GM23338 (cell line): ENCODE data around the gene ITGAV. TPM values are rescaled to one million over a fixed set of nuclear protein-coding genes. Genes with fewer than 3 reads are reported as not detected.
A peak's percentile ranks its signal among the peaks of the same experiment; 100 is the strongest.

Source experiments
- ATAC-seq: fragments of 200-7000 bp; cut with Tn5 transposase; 3 replicates; pipeline ENCODE4 v1.9.1; 2020
- DNase-seq: peaks from one replicate; pipeline ENCODE4 v3.0.0-alpha.2; 2015; ENCODE audit warnings: low spot score
- H2AFZ ChIP-seq: fragments of 200-600 bp; sonication (generic); 2 replicates; pipeline ENCODE4 v1.8.0; 2016; ENCODE audit warnings: antibody characterized with exemption, mild to moderate bottlenecking, moderate library complexity
- H3F3A ChIP-seq: fragments of 200-600 bp; sonication (generic); replicated peaks from 2 replicates; pipeline ENCODE4 v1.8.0; 2017; ENCODE audit warnings: antibody characterized with exemption, mixed run types, low read depth
- H3K27ac ChIP-seq: fragments of 200-600 bp; sonication (generic); 2 replicates; pipeline ENCODE4 v1.6.1; 2016; ENCODE audit warnings: low read depth
- H3K27me3 ChIP-seq: fragments of 200-600 bp; sonication (generic); 2 replicates; pipeline ENCODE4 v1.8.0; 2016; ENCODE audit warnings: mild to moderate bottlenecking, mixed run types, moderate library complexity; ENCODE audit not compliant: insufficient read depth
- H3K36me3 ChIP-seq: fragments of 200-600 bp; sonication (generic); 2 replicates; pipeline ENCODE4 v1.8.0; 2016; ENCODE audit warnings: mild to moderate bottlenecking; ENCODE audit not compliant: insufficient read depth
- H3K4me1 ChIP-seq: fragments of 200-600 bp; sonication (generic); 2 replicates; pipeline ENCODE4 v1.8.0; 2016; ENCODE audit warnings: mild to moderate bottlenecking, moderate library complexity; ENCODE audit not compliant: insufficient read depth
- H3K4me2 ChIP-seq: fragments of 200-600 bp; sonication (generic); 2 replicates; pipeline ENCODE4 v1.7.1; 2017; ENCODE audit warnings: mixed run types
- H3K4me3 ChIP-seq: fragments of 200-600 bp; sonication (generic); 2 replicates; pipeline ENCODE4 v1.6.1; 2016; ENCODE audit warnings: mixed run types
- H3K79me2 ChIP-seq: fragments of 200-600 bp; sonication (generic); replicated peaks from 2 replicates; pipeline ENCODE4 v1.8.0; 2017; ENCODE audit warnings: mild to moderate bottlenecking; ENCODE audit not compliant: insufficient read depth
- H3K9me2 ChIP-seq: fragments of 200-600 bp; sonication (generic); 2 replicates; pipeline ENCODE4 v1.8.0; 2017; ENCODE audit not compliant: insufficient read depth
- H4K20me1 ChIP-seq: fragments of 200-600 bp; sonication (generic); replicated peaks from 2 replicates; pipeline ENCODE4 v1.8.0; 2017; ENCODE audit warnings: mild to moderate bottlenecking; ENCODE audit not compliant: insufficient read depth
- H3K27ac Mint-ChIP-seq: 2 replicates; pipeline ENCODE4 v1.8.0; 2020; ENCODE audit warnings: inconsistent platforms, mild to moderate bottlenecking, moderate library complexity, mixed read lengths
- H3K27me3 Mint-ChIP-seq: 3 replicates; pipeline ENCODE4 v1.8.0; 2022; ENCODE audit warnings: low read depth, mild to moderate bottlenecking, moderate library complexity, mixed read lengths, inconsistent platforms; ENCODE audit not compliant: insufficient read depth, poor library complexity
- H3K36me3 Mint-ChIP-seq: 3 replicates; pipeline ENCODE4 v1.8.0; 2021; ENCODE audit warnings: low read depth, mild to moderate bottlenecking, inconsistent platforms, moderate library complexity, mixed read lengths
- H3K4me1 Mint-ChIP-seq: 3 replicates; pipeline ENCODE4 v1.8.0; 2020; ENCODE audit warnings: mild to moderate bottlenecking, inconsistent platforms, mixed read lengths
- H3K4me3 Mint-ChIP-seq: 3 replicates; pipeline ENCODE4 v1.8.0; 2021; ENCODE audit warnings: moderate library complexity, mild to moderate bottlenecking, inconsistent platforms, mixed read lengths
- H3K9me3 Mint-ChIP-seq: 3 replicates; pipeline ENCODE4 v1.8.0; 2020; ENCODE audit warnings: moderate library complexity, mild to moderate bottlenecking, inconsistent platforms, mixed read lengths
- CREB1 ChIP-seq: fragments of 250-450 bp; sonication (Bioruptor Pico); IDR thresholded peaks from 2 replicates; pipeline ENCODE4 v1.5.0; 2020; ENCODE audit warnings: low read depth, mild to moderate bottlenecking, moderate library complexity
- ETS1 ChIP-seq: IDR thresholded peaks from 2 replicates; pipeline ENCODE4 v1.6.1; 2016; ENCODE audit warnings: antibody characterized with exemption
- EZH2 ChIP-seq: fragments of 200-600 bp; sonication (generic); IDR thresholded peaks from one replicate; pipeline ENCODE4 v1.8.0; 2017; ENCODE audit warnings: antibody characterized with exemption, mild to moderate bottlenecking, low read depth; ENCODE audit not compliant: unreplicated experiment
- EZH2phosphoT487 ChIP-seq: fragments of 200-600 bp; sonication (generic); IDR thresholded peaks from one replicate; pipeline ENCODE4 v1.8.1; 2018; ENCODE audit warnings: antibody characterized with exemption; ENCODE audit not compliant: unreplicated experiment
- NANOG ChIP-seq: IDR thresholded peaks from 2 replicates; pipeline ENCODE4 v1.6.1; 2016; ENCODE audit warnings: antibody characterized with exemption, borderline replicate concordance
- POLR2AphosphoS5 ChIP-seq: IDR thresholded peaks from 2 replicates; pipeline ENCODE4 v1.6.1; 2016; ENCODE audit warnings: antibody characterized with exemption, low read depth
- STAT1 ChIP-seq: IDR thresholded peaks from one replicate; pipeline ENCODE4 v1.6.1; 2016; ENCODE audit warnings: antibody characterized with exemption; ENCODE audit not compliant: unreplicated experiment
- ZNF114 ChIP-seq: fragments of 250-450 bp; sonication (Bioruptor Pico); IDR thresholded peaks from 2 replicates; pipeline ENCODE4 v1.5.0; 2020; ENCODE audit warnings: mild to moderate bottlenecking, moderate library complexity
- ZNF462 ChIP-seq: fragments of 250-450 bp; sonication (Bioruptor Pico); IDR thresholded peaks from 2 replicates; pipeline ENCODE4 v1.5.0; 2020; ENCODE audit warnings: mild to moderate bottlenecking, moderate library complexity
- polyA plus RNA-seq: library from polyadenylated mRNA; unstranded; fragments of >200 nt; fragmentation: Nextera tagmentation; extraction: Ambion mirVana; gene quantifications from 2 replicates; pipeline ENCODE4 v1.2.1, GENCODE V29; 2016
- total RNA-seq: library from RNA; depleted of rRNA; stranded (reverse); fragments of >200 nt; shearing (Covaris generic); gene quantifications from 2 replicates; pipeline ENCODE4 v1.2.3, GENCODE V29; 2014
- TF ChIP-seq, protein P1 (sequence below): IDR thresholded peaks from one replicate; pipeline ENCODE4 v1.6.1; 2018; ENCODE audit warnings: antibody characterized with exemption; ENCODE audit not compliant: unreplicated experiment

Gene ITGAV
- total and polyA plus RNA-seq, 2 experiments from 2014 or later, result 9.1 to 56.5 TPM

DNA sequence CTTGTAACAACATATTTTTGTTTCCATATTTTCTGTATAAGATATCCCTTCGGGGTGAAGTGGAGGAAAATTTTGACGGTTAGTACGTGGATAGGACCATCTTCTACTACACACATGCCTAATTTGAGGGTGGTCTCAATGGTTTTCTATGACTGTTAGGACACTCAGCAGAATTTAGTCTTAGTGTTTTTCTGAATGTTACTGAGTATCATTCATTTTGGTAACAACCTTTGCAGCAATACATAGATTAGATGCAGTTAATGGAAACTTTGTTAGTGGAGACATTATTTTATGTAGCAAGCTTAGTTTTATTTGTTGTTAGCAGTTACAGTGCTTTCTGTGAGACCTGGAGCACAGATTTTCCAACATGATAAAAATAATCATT, 1.6 kb downstream of the ITGAV start:
- Histone ChIP-seq H3K9me2 (no peaks in the 10 kb centered on the region), H2AFZ (no peak overlapping the region), H3K27ac (no peak overlapping the region), H3F3A (no peaks in the 10 kb centered on the region), H3K4me3 (peak overlapping the region; percentile 92), H3K79me2 (peaks cover 58% of the 10 kb centered on the region), H3K27me3 (no peaks in the 10 kb centered on the region), H3K4me1 (peaks cover 13% of the 10 kb centered on the region), H3K36me3 (no peaks in the 10 kb centered on the region), H4K20me1 (no peaks in the 10 kb centered on the region), H3K4me2 (peak overlapping the region; percentile 96)
- Mint-ChIP-seq H3K9me3 (no peaks in the 10 kb centered on the region), H3K4me3 (peak overlapping the region; percentile 81), H3K4me1 (peaks cover 42% of the 10 kb centered on the region), H3K27me3 (peaks cover 10% of the 10 kb centered on the region), H3K36me3 (no peaks in the 10 kb centered on the region; the same call in 2 of the 3 replicates), H3K27ac (no peak overlapping the region)
- no peak for ATAC-seq
- TF ChIP-seq EZH2, result no peak
- no peak for TF ChIP-seq ZNF114 (CRISPR knock-in tag)
- no peak for TF ChIP-seq CREB1 (CRISPR knock-in tag)
- TF ChIP-seq NANOG, result no peak
- TF ChIP-seq, protein P1, sequence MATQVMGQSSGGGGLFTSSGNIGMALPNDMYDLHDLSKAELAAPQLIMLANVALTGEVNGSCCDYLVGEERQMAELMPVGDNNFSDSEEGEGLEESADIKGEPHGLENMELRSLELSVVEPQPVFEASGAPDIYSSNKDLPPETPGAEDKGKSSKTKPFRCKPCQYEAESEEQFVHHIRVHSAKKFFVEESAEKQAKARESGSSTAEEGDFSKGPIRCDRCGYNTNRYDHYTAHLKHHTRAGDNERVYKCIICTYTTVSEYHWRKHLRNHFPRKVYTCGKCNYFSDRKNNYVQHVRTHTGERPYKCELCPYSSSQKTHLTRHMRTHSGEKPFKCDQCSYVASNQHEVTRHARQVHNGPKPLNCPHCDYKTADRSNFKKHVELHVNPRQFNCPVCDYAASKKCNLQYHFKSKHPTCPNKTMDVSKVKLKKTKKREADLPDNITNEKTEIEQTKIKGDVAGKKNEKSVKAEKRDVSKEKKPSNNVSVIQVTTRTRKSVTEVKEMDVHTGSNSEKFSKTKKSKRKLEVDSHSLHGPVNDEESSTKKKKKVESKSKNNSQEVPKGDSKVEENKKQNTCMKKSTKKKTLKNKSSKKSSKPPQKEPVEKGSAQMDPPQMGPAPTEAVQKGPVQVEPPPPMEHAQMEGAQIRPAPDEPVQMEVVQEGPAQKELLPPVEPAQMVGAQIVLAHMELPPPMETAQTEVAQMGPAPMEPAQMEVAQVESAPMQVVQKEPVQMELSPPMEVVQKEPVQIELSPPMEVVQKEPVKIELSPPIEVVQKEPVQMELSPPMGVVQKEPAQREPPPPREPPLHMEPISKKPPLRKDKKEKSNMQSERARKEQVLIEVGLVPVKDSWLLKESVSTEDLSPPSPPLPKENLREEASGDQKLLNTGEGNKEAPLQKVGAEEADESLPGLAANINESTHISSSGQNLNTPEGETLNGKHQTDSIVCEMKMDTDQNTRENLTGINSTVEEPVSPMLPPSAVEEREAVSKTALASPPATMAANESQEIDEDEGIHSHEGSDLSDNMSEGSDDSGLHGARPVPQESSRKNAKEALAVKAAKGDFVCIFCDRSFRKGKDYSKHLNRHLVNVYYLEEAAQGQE, result no peak
- TF ChIP-seq ETS1, result no peak
- TF ChIP-seq STAT1, result no peak
- TF ChIP-seq ZNF462 (CRISPR knock-in tag), result no peak
- TF ChIP-seq POLR2AphosphoS5, result no peak
- TF ChIP-seq EZH2phosphoT487, result no peak
- DNase-seq, result no peak
